HEK293 (cell line): ENCODE results near the gene PEX14.

ENCODE experiments used
- CTCF ChIA-PET: fragments of 350-600 bp; formaldehyde crosslinking; extraction: SDS; loops from one replicate; lab custom pipeline; 2021; ENCODE audit warnings: antibody characterized with exemption; lab: Yijun Ruan, JAX
- POLR2A ChIA-PET: fragments of 300-600 bp; formaldehyde crosslinking; extraction: SDS; loops from one replicate; lab custom pipeline; 2020; ENCODE audit warnings: antibody characterized with exemption, inconsistent platforms; lab: Yijun Ruan, JAX
- H3K27ac ChIP-seq: fragments of 200-500 bp; sonication (Bioruptor generic); 2 replicates; pipeline ENCODE4 v1.5.1; 2014; ENCODE audit warnings: low read depth, low read length, control low read depth, inconsistent platforms; ENCODE audit errors: extremely low read depth
- H3K36me3 ChIP-seq, 2 experiments: fragments of 200-500 bp in 1 of 2; sonication (Bioruptor generic) in 1 of 2; 1 replicate in 1 of 2; 2 replicates in 1 of 2; pipeline ENCODE4 v1.5.1; 2014 to 2017; ENCODE audit warnings: inconsistent platforms in 2 of 2, low read length in 2 of 2; ENCODE audit not compliant: control insufficient read depth in 2 of 2, insufficient read depth in 1 of 2
- H3K4me1 ChIP-seq: fragments of 200-500 bp; sonication (Bioruptor generic); 2 replicates; pipeline ENCODE4 v1.5.1; 2014; ENCODE audit warnings: mild to moderate bottlenecking, low read length, inconsistent platforms; ENCODE audit not compliant: control insufficient read depth, insufficient read depth
- H3K4me3 ChIP-seq: 2 replicates; pipeline ENCODE4 v1.5.1; 2011; ENCODE audit warnings: low read depth, mild to moderate bottlenecking, control low read depth, low read length, moderate library complexity
- H3K9me3 ChIP-seq: fragments of 200-500 bp; sonication (Bioruptor generic); 2 replicates; pipeline ENCODE4 v1.5.1; 2014; ENCODE audit warnings: low read depth, low read length, inconsistent platforms; ENCODE audit not compliant: control insufficient read depth, insufficient read depth
- AEBP2 ChIP-seq: fragments of 450-650 bp; formaldehyde crosslinking; IDR thresholded peaks from 2 replicates; pipeline ENCODE4 v1.5.1; 2016; ENCODE audit warnings: missing biosample characterization, missing genetic modification characterization, borderline replicate concordance
- EGR2 ChIP-seq: fragments of 450-650 bp; formaldehyde crosslinking; IDR thresholded peaks from 2 replicates; pipeline ENCODE4 v1.5.1; 2016; ENCODE audit warnings: low read depth, missing biosample characterization, missing genetic modification characterization
- PRDM1 ChIP-seq: fragments of 450-650 bp; formaldehyde crosslinking; IDR thresholded peaks from 2 replicates; pipeline ENCODE4; 2016; ENCODE audit warnings: missing biosample characterization, missing genetic modification characterization
- ZFP69B ChIP-seq: fragments of 450-650 bp; formaldehyde crosslinking; IDR thresholded peaks from 2 replicates; pipeline ENCODE4 v1.5.1; 2016; ENCODE audit warnings: missing biosample characterization, missing genetic modification characterization
- ZNF148 ChIP-seq: fragments of 450-650 bp; formaldehyde crosslinking; IDR thresholded peaks from 2 replicates; pipeline ENCODE4 v1.5.0; 2017; ENCODE audit warnings: missing biosample characterization, missing genetic modification characterization, borderline replicate concordance
- ZNF175 ChIP-seq: fragments of 450-650 bp; formaldehyde crosslinking; IDR thresholded peaks from 2 replicates; pipeline ENCODE4 v1.5.1; 2016; ENCODE audit warnings: missing biosample characterization, missing genetic modification characterization
- ZNF18 ChIP-seq: fragments of 450-650 bp; formaldehyde crosslinking; IDR thresholded peaks from 2 replicates; pipeline ENCODE4 v1.5.1; 2016; ENCODE audit warnings: missing biosample characterization, missing genetic modification characterization
- ZNF184 ChIP-seq: fragments of 450-650 bp; IDR thresholded peaks from 2 replicates; pipeline ENCODE4 v1.5.1; 2018; ENCODE audit warnings: missing biosample characterization, mild to moderate bottlenecking, missing genetic modification characterization
- ZNF214 ChIP-seq: fragments of 450-650 bp; formaldehyde crosslinking; IDR thresholded peaks from 2 replicates; pipeline ENCODE4 v1.5.1; 2017; ENCODE audit warnings: missing biosample characterization, mild to moderate bottlenecking, missing genetic modification characterization, borderline replicate concordance
- ZNF24 ChIP-seq: fragments of 450-650 bp; formaldehyde crosslinking; IDR thresholded peaks from 2 replicates; pipeline ENCODE4 v1.5.1; 2016; ENCODE audit warnings: missing biosample characterization, missing genetic modification characterization
- ZNF350 ChIP-seq: fragments of 450-650 bp; formaldehyde crosslinking; IDR thresholded peaks from 2 replicates; pipeline ENCODE4 v1.5.0; 2017; ENCODE audit warnings: missing biosample characterization, mild to moderate bottlenecking, missing genetic modification characterization
- ZNF354C ChIP-seq: fragments of 450-650 bp; formaldehyde crosslinking; IDR thresholded peaks from 2 replicates; pipeline ENCODE4 v1.5.1; 2016; ENCODE audit warnings: missing biosample characterization, missing genetic modification characterization, low read depth, borderline replicate concordance
- ZNF366 ChIP-seq: fragments of 450-650 bp; formaldehyde crosslinking; conservative IDR thresholded peaks from 2 replicates; pipeline ENCODE4 v1.5.1; 2016; ENCODE audit warnings: missing biosample characterization, missing genetic modification characterization
- ZNF394 ChIP-seq: fragments of 450-650 bp; formaldehyde crosslinking; IDR thresholded peaks from 2 replicates; pipeline ENCODE4 v1.5.1; 2016; ENCODE audit warnings: missing biosample characterization, missing genetic modification characterization, mild to moderate bottlenecking, moderate library complexity, borderline replicate concordance
- ZNF555 ChIP-seq: fragments of 450-650 bp; formaldehyde crosslinking; conservative IDR thresholded peaks from 2 replicates; pipeline ENCODE4 v1.5.1; 2017; ENCODE audit warnings: missing biosample characterization, mild to moderate bottlenecking, missing genetic modification characterization, inconsistent platforms
- ZNF558 ChIP-seq: fragments of 450-650 bp; formaldehyde crosslinking; IDR thresholded peaks from 2 replicates; pipeline ENCODE4 v1.5.1; 2016; ENCODE audit warnings: missing biosample characterization, missing genetic modification characterization
- ZNF600 ChIP-seq: fragments of 450-650 bp; formaldehyde crosslinking; IDR thresholded peaks from 2 replicates; pipeline ENCODE4 v1.5.1; 2016; ENCODE audit warnings: missing biosample characterization, missing genetic modification characterization
- ZNF623 ChIP-seq: fragments of 450-650 bp; formaldehyde crosslinking; IDR thresholded peaks from 2 replicates; pipeline ENCODE4 v1.5.1; 2016; ENCODE audit warnings: missing biosample characterization, missing genetic modification characterization
- ZNF645 ChIP-seq: fragments of 450-650 bp; formaldehyde crosslinking; IDR thresholded peaks from 2 replicates; pipeline ENCODE4; 2016; ENCODE audit warnings: missing biosample characterization, missing genetic modification characterization
- ZNF677 ChIP-seq: fragments of 450-650 bp; IDR thresholded peaks from 2 replicates; pipeline ENCODE4 v1.5.0; 2018; ENCODE audit warnings: missing biosample characterization, mild to moderate bottlenecking, missing genetic modification characterization, moderate library complexity
- ZNF692 ChIP-seq: fragments of 450-650 bp; formaldehyde crosslinking; IDR thresholded peaks from 2 replicates; pipeline ENCODE4 v1.5.1; 2016; ENCODE audit warnings: missing biosample characterization, missing genetic modification characterization
- ZNF768 ChIP-seq: fragments of 450-650 bp; formaldehyde crosslinking; IDR thresholded peaks from 2 replicates; pipeline ENCODE4 v1.5.1; 2018; ENCODE audit warnings: missing biosample characterization, mild to moderate bottlenecking, missing genetic modification characterization

The PEX14 gene

GRCh38 chr1:10520952-10521351 is 46.2 kb downstream of the PEX14 start:
- H3K36me3 ChIP-seq: no peaks in the 10 kb centered on the region
- no peaks in the 10 kb centered on the region for H3K9me3 ChIP-seq
- no peaks in the 10 kb centered on the region for H3K4me1 ChIP-seq
- H3K4me3 ChIP-seq: no peak overlapping the region
- TF ChIP-seq ZNF18 (no peak), EGR2 (tag by site-specific recombination) (no peak), ZNF555 (tag by site-specific recombination) (no peak), ZNF558 (tag by site-specific recombination) (no peak), ZNF148 (tag by site-specific recombination) (no peak), PRDM1 (tag by site-specific recombination) (peak; percentile 100), ZNF600 (tag by site-specific recombination) (no peak), ZNF366 (tag by site-specific recombination) (peak; percentile 88), ZNF394 (tag by site-specific recombination) (no peak), ZNF214 (tag by site-specific recombination) (no peak)
- no peak overlapping the region for H3K27ac ChIP-seq
- POLR2A ChIA-PET: no interaction called here
- CTCF ChIA-PET: interaction anchor here (0.7 to 2.7 kb wide), 4 partner anchors 9 to 49 kb away, joined by 3 to 19 read pairs (median 4); no protein-coding TSS in a partner anchor

- no peaks in the 10 kb centered on the region for H3K36me3 ChIP-seq
- no peaks in the 10 kb centered on the region for H3K9me3 ChIP-seq
- no peak overlapping the region for H3K27ac ChIP-seq
- POLR2A ChIA-PET: no interaction called here
- H3K4me1 ChIP-seq: no peaks in the 10 kb centered on the region
- CTCF ChIA-PET: interaction anchor here (0.6 to 2.7 kb wide), 5 partner anchors 12 to 332 kb away, joined by 3 to 19 read pairs (median 5); no protein-coding TSS in a partner anchor
- TF ChIP-seq ZNF24 (tag by site-specific recombination) (no peak), ZNF692 (tag by site-specific recombination) (peak; percentile 79; the same call in 1 of the 2 replicates), ZNF184 (tag by site-specific recombination) (no peak), ZFP69B (tag by site-specific recombination) (peak; percentile 65; the same call in 1 of the 2 replicates)
- H3K4me3 ChIP-seq: no peak overlapping the region
These were observed 46.9 kb downstream of the PEX14 start for GRCh38 chr1:10521537-10522157.

- H3K4me3 ChIP-seq: no peak overlapping the region
- ChIA-PET CTCF (interaction anchor here (0.6 to 2.7 kb wide), 11 partner anchors 8 to 440 kb away, joined by 3 to 19 read pairs (median 4); no protein-coding TSS in a partner anchor), POLR2A (no interaction called here)
- 0 out of 2 replicates have a peak, but pooled peaks have one; percentile 33 for TF ChIP-seq ZNF677 (tag by site-specific recombination)
- TF ChIP-seq ZNF175 (tag by site-specific recombination): no peak
- TF ChIP-seq ZNF623 (tag by site-specific recombination): no peak
- no peak for TF ChIP-seq ZNF768 (tag by site-specific recombination)
- TF ChIP-seq ZNF354C: no peak
- TF ChIP-seq ZNF645 (tag by site-specific recombination): no peak
- no peak for TF ChIP-seq ZNF350 (tag by site-specific recombination)
- TF ChIP-seq AEBP2 (tag by site-specific recombination): no peak
- no peaks in the 10 kb centered on the region for H3K36me3 ChIP-seq
- no peak overlapping the region for H3K27ac ChIP-seq
- H3K4me1 ChIP-seq: no peaks in the 10 kb centered on the region
- H3K9me3 ChIP-seq: no peaks in the 10 kb centered on the region
These were observed 47.6 kb downstream of the PEX14 start for GRCh38 chr1:10522322-10522860.
